Naive thymus-derived CD4-positive, alpha-beta T cell (primary cell): ENCODE results near the gene GPR173. TPM values are rescaled to one million over a fixed set of nuclear protein-coding genes. Genes with fewer than 3 reads are reported as not detected.
A peak's percentile ranks its signal among the peaks of the same experiment; 100 is the strongest.

Source experiments
- ATAC-seq: fragments of 150-1000 bp; cut with Tn5 transposase; 2 replicates; pipeline ENCODE4 v1.10.0; 2021; ENCODE audit warnings: mild to moderate bottlenecking, moderate library complexity
- CTCF ChIA-PET: fragments of 350-600 bp; sonication (Branson Sonifier 250); formaldehyde crosslinking; loops from one replicate; lab custom pipeline; 2021; ENCODE audit warnings: antibody characterized with exemption; lab: Charles Lee
- POLR2A ChIA-PET: fragments of 350-600 bp; sonication (Branson Sonifier 250); formaldehyde crosslinking; loops from one replicate; lab custom pipeline; 2021; ENCODE audit warnings: antibody characterized with exemption, inconsistent platforms; lab: Charles Lee
- DNase-seq, 9 donors: peaks; one replicate each; pipeline versions ENCODE4 v3.0.0 to v3.0.0-alpha.2; 2020 to 2022; ENCODE audit warnings: mixed read lengths in 1 of 9
- H3K27ac ChIP-seq: one replicate; pipeline ENCODE4 v1.7.0; 2013; ENCODE audit warnings: mild to moderate bottlenecking, low read depth, low read length, moderate library complexity
- H3K27me3 ChIP-seq, 2 donors: one replicate each; pipeline ENCODE4 v1.7.0; 2013; ENCODE audit warnings: low read length in 2 of 2, mild to moderate bottlenecking in 2 of 2, moderate library complexity in 2 of 2; ENCODE audit not compliant: control insufficient read depth in 2 of 2, insufficient read depth in 2 of 2
- H3K36me3 ChIP-seq, 3 experiments: 1 replicate in 2 of 3; 2 replicates in 1 of 3; pipeline ENCODE4 v1.7.0; 2013; ENCODE audit warnings: low read length in 3 of 3, mild to moderate bottlenecking in 3 of 3, moderate library complexity in 1 of 3; ENCODE audit not compliant: insufficient read depth in 3 of 3, control insufficient read depth in 2 of 3
- H3K4me1 ChIP-seq, 2 donors: one replicate each; pipeline ENCODE4 v1.7.0; 2013; ENCODE audit warnings: low read length in 2 of 2, mild to moderate bottlenecking in 2 of 2, moderate library complexity in 1 of 2; ENCODE audit not compliant: control insufficient read depth in 2 of 2, insufficient read depth in 2 of 2
- H3K4me3 ChIP-seq: 2 replicates; pipeline ENCODE4 v1.7.0; 2013; ENCODE audit warnings: mild to moderate bottlenecking, low read length
- H3K9me3 ChIP-seq, 3 experiments: 1 replicate in 2 of 3; 2 replicates in 1 of 3; pipeline ENCODE4 v1.7.0; 2013; ENCODE audit warnings: low read length in 3 of 3; ENCODE audit not compliant: control insufficient read depth in 2 of 3
- H3K27ac Mint-ChIP-seq, 9 donors: one replicate each; pipeline ENCODE4 v1.8.0; 2020 to 2022; ENCODE audit warnings: mixed read lengths in 9 of 9, mild to moderate bottlenecking in 8 of 9, moderate library complexity in 5 of 9, inconsistent platforms in 2 of 9
- H3K27me3 Mint-ChIP-seq, 5 donors: one replicate each; pipeline ENCODE4 v1.8.0; 2021 to 2022; ENCODE audit warnings: mixed read lengths in 5 of 5, mild to moderate bottlenecking in 1 of 5
- H3K36me3 Mint-ChIP-seq, 5 donors: one replicate each; pipeline ENCODE4 v1.8.0; 2020 to 2022; ENCODE audit warnings: mixed read lengths in 5 of 5, mild to moderate bottlenecking in 3 of 5, inconsistent platforms in 1 of 5
- H3K4me1 Mint-ChIP-seq, 7 donors: one replicate each; pipeline ENCODE4 v1.8.0; 2020 to 2022; ENCODE audit warnings: mixed read lengths in 7 of 7, mild to moderate bottlenecking in 3 of 7, inconsistent platforms in 1 of 7
- H3K4me3 Mint-ChIP-seq, 10 donors: one replicate each; pipeline ENCODE4 v1.8.0; 2020 to 2022; ENCODE audit warnings: mild to moderate bottlenecking in 10 of 10, mixed read lengths in 10 of 10, moderate library complexity in 6 of 10, inconsistent platforms in 2 of 10
- H3K9me3 Mint-ChIP-seq, 11 donors: one replicate each; pipeline ENCODE4 v1.8.0; 2020 to 2022; ENCODE audit warnings: mixed read lengths in 11 of 11, mild to moderate bottlenecking in 4 of 11, inconsistent platforms in 1 of 11, moderate library complexity in 1 of 11
- intact Hi-C, 2 donors: fragments of 100-400 bp; cut with micrococcal nuclease; formaldehyde crosslinking; loops; one replicate each; pipeline ENCODE4 v1.15.1; 2023
- polyA plus RNA-seq, 2 donors: library from polyadenylated mRNA; unstranded; fragments of 300-500 nt; fragmentation: Illumina TruSeq; gene quantifications; one replicate each; pipeline ENCODE4 v1.2.3, GENCODE V29; 2021
- total RNA-seq, 6 experiments: library from RNA in 5 of 6; stranded (reverse) in 5 of 6; gene quantifications; 1 replicate in 5 of 6; 2 replicates in 1 of 6; pipeline ENCODE4 v1.2.3 and lab custom pipeline; 2021 to 2026

GPR173 gene
- total and polyA plus RNA-seq, 7 experiments from 2014 or later = 0.13 to 0.47 TPM; not detected in 5

- H3K36me3 Mint-ChIP-seq = no peaks in the 10 kb centered on the region
- no peaks in the 10 kb centered on the region for H3K27me3 Mint-ChIP-seq
- H3K4me1 Mint-ChIP-seq = peaks cover 0 to 6% (median 0%) of the 10 kb centered on the region in 7 donors
- Histone ChIP-seq H3K27ac (no peak overlapping the region), H3K9me3 (no peaks in the 10 kb centered on the region), H3K27me3 (no peaks in the 10 kb centered on the region), H3K36me3 (no peaks in the 10 kb centered on the region), H3K4me1 (peaks cover 0 to 5% of the 10 kb centered on the region in 2 donors), H3K4me3 (no peak overlapping the region)
- H3K4me3 Mint-ChIP-seq = no peak overlapping the region
- ATAC-seq (no peak), DNase-seq (no peak)
- intact Hi-C loops = no loop called here
- no peak overlapping the region for H3K27ac Mint-ChIP-seq
- ChIA-PET CTCF (no interaction called here), POLR2A (no interaction called here)
- H3K9me3 Mint-ChIP-seq = no peaks in the 10 kb centered on the region
Observed at GRCh38 chrX:53056292-53056691, 7.7 kb downstream of the GPR173 start.

- intact Hi-C loops = no loop called here
- Histone ChIP-seq H3K27ac (no peak overlapping the region), H3K36me3 (no peaks in the 10 kb centered on the region), H3K9me3 (no peaks in the 10 kb centered on the region), H3K4me1 (no peaks in the 10 kb centered on the region), H3K4me3 (no peak overlapping the region), H3K27me3 (no peaks in the 10 kb centered on the region)
- H3K4me1 Mint-ChIP-seq = no peaks in the 10 kb centered on the region
- POLR2A ChIA-PET = interaction anchor here (1.4 kb wide), 1 partner anchor 29 kb away, joined by 3 read pairs; the partner anchor contains the start of gene KANTR
- ATAC-seq = no peak
- no peak for DNase-seq
- H3K27ac Mint-ChIP-seq = no peak overlapping the region
- no peaks in the 10 kb centered on the region for H3K36me3 Mint-ChIP-seq
- no peaks in the 10 kb centered on the region for H3K27me3 Mint-ChIP-seq
- no peak overlapping the region for H3K4me3 Mint-ChIP-seq
- CTCF ChIA-PET = no interaction called here
- H3K9me3 Mint-ChIP-seq = no peaks in the 10 kb centered on the region
Observed at GRCh38 chrX:53065104-53065503, 16.5 kb downstream of the GPR173 start.

- Mint-ChIP-seq H3K27ac (peak overlapping the region in 1 of 9 donors; percentile 90), H3K4me1 (peaks cover 6 to 19% (median 17%) of the 10 kb centered on the region in 7 donors), H3K9me3 (peaks cover 0 to 4% (median 0%) of the 10 kb centered on the region in 11 donors), H3K27me3 (no peaks in the 10 kb centered on the region), H3K36me3 (no peaks in the 10 kb centered on the region), H3K4me3 (peak overlapping the region in 1 of 10 donors; percentile 91)
- peaks cover 0 to 7% of the 10 kb centered on the region in 2 donors for H3K4me1 ChIP-seq
- no peak for ATAC-seq
- CTCF ChIA-PET = interaction anchor here (1.8 kb wide), 1 partner anchor 18 kb away, joined by 21 read pairs; no protein-coding TSS in a partner anchor
- H3K27me3 ChIP-seq = no peaks in the 10 kb centered on the region
- no peaks in the 10 kb centered on the region for H3K36me3 ChIP-seq
- intact Hi-C loops = loop anchor here (1.0 to 2.0 kb wide), 4 partner anchors 11 to 100 kb away; partner anchors contain the start of gene TSPYL2 (in 1 of the 2)
- POLR2A ChIA-PET = interaction anchor here (1.6 kb wide), 2 partner anchors 18 to 31 kb away, joined by 4 to 7 read pairs; no protein-coding TSS in a partner anchor
- H3K4me3 ChIP-seq = no peak overlapping the region
- no peak for DNase-seq
- H3K9me3 ChIP-seq = no peaks in the 10 kb centered on the region
- no peak overlapping the region for H3K27ac ChIP-seq
Observed at GRCh38 chrX:53071064-53071463, 22.5 kb downstream of the GPR173 start.

- no peaks in the 10 kb centered on the region for H3K36me3 Mint-ChIP-seq
- ChIA-PET CTCF (interaction anchor here (0.8 to 1.8 kb wide), 2 partner anchors 10 to 17 kb away, joined by 3 to 21 read pairs; partner anchors contain the start of gene TSPYL2), POLR2A (interaction anchor here (0.6 to 2.5 kb wide), 7 partner anchors 10 to 82 kb away, joined by 3 to 42 read pairs (median 4); partner anchors contain the start of genes KANTR and TSPYL2)
- H3K4me1 ChIP-seq = peaks cover 0 to 7% of the 10 kb centered on the region in 2 donors
- H3K36me3 ChIP-seq = no peaks in the 10 kb centered on the region
- peak overlapping the region; percentile 75 for H3K4me3 ChIP-seq
- peak; percentile 95 for ATAC-seq
- peaks cover 0 to 4% (median 0%) of the 10 kb centered on the region in 11 donors for H3K9me3 Mint-ChIP-seq
- H3K27ac ChIP-seq = peak overlapping the region; percentile 49
- no peaks in the 10 kb centered on the region for H3K27me3 ChIP-seq
- peaks cover 6 to 19% (median 17%) of the 10 kb centered on the region in 7 donors for H3K4me1 Mint-ChIP-seq
- H3K9me3 ChIP-seq = no peaks in the 10 kb centered on the region
- peak overlapping the region; percentile 81 to 94 (median 90) for H3K4me3 Mint-ChIP-seq
- intact Hi-C loops = loop anchor here (1.0 to 2.0 kb wide), 4 partner anchors 10 to 99 kb away; partner anchors contain the start of gene TSPYL2 (in 2 of the 2)
- H3K27me3 Mint-ChIP-seq = no peaks in the 10 kb centered on the region
- DNase-seq = peak; percentile 34 to 85 (median 77)
- H3K27ac Mint-ChIP-seq = peak overlapping the region; percentile 76 to 96 (median 91)
Observed at GRCh38 chrX:53071604-53072417, 23.2 kb downstream of the GPR173 start.

- DNase-seq (no peak), ATAC-seq (no peak)
- H3K27ac Mint-ChIP-seq = peak overlapping the region; percentile 76 to 96 (median 91)
- no peaks in the 10 kb centered on the region for H3K27me3 Mint-ChIP-seq
- intact Hi-C loops = loop anchor here in 1 of 2 donors (1.0 kb wide), 1 partner anchor 10 kb away; the partner anchor contains the start of gene TSPYL2
- H3K4me3 Mint-ChIP-seq = peak overlapping the region; percentile 81 to 94 (median 90)
- H3K4me3 ChIP-seq = peak overlapping the region; percentile 75
- POLR2A ChIA-PET = interaction anchor here (0.9 to 2.5 kb wide), 6 partner anchors 9 to 83 kb away, joined by 3 to 42 read pairs (median 4); partner anchors contain the start of genes KANTR and TSPYL2
- peaks cover 0 to 7% of the 10 kb centered on the region in 2 donors for H3K4me1 ChIP-seq
- peaks cover 0 to 4% (median 0%) of the 10 kb centered on the region in 11 donors for H3K9me3 Mint-ChIP-seq
- CTCF ChIA-PET = interaction anchor here (0.8 to 1.8 kb wide), 2 partner anchors 10 to 17 kb away, joined by 3 to 21 read pairs; partner anchors contain the start of gene TSPYL2
- H3K27ac ChIP-seq = peak overlapping the region; percentile 49
- H3K36me3 ChIP-seq = no peaks in the 10 kb centered on the region
- H3K4me1 Mint-ChIP-seq = peaks cover 6 to 19% (median 17%) of the 10 kb centered on the region in 7 donors
- H3K36me3 Mint-ChIP-seq = no peaks in the 10 kb centered on the region
- no peaks in the 10 kb centered on the region for H3K9me3 ChIP-seq
- no peaks in the 10 kb centered on the region for H3K27me3 ChIP-seq
Observed at GRCh38 chrX:53072418-53073114, 24.0 kb downstream of the GPR173 start.

GRCh38 chrX:53073115-53073586, 24.6 kb downstream of the GPR173 start:
- Mint-ChIP-seq H3K4me3 (peak overlapping the region in 6 of 10 donors; percentile 31 to 73 (median 55)), H3K36me3 (no peaks in the 10 kb centered on the region), H3K9me3 (peaks cover 0 to 4% (median 0%) of the 10 kb centered on the region in 11 donors), H3K27ac (peak overlapping the region in 6 of 9 donors; percentile 14 to 96 (median 50)), H3K27me3 (no peaks in the 10 kb centered on the region), H3K4me1 (peaks cover 6 to 19% (median 17%) of the 10 kb centered on the region in 7 donors)
- Histone ChIP-seq H3K4me1 (peaks cover 0 to 7% of the 10 kb centered on the region in 2 donors), H3K27me3 (no peaks in the 10 kb centered on the region), H3K4me3 (no peak overlapping the region), H3K27ac (no peak overlapping the region), H3K36me3 (no peaks in the 10 kb centered on the region), H3K9me3 (no peaks in the 10 kb centered on the region)
- intact Hi-C loops = no loop called here
- ATAC-seq (no peak), DNase-seq (no peak)
- ChIA-PET POLR2A (interaction anchor here (2.5 kb wide), 1 partner anchor 9 kb away, joined by 42 read pairs; the partner anchor contains the start of gene TSPYL2), CTCF (no interaction called here)
